ENCODE results near the gene PPCS. TPM values are rescaled to one million over a fixed set of nuclear protein-coding genes. Genes with fewer than 3 reads are reported as not detected.
A peak's percentile ranks its signal among the peaks of the same experiment; 100 is the strongest.

Gene PPCS
- total and polyA plus RNA-seq, 9 of the 15 experiments (the other 6 are each of a cell fraction or from before 2014, with no cell fraction given), result 7.9 to 34.6 (median 14.8) TPM

- Histone ChIP-seq H3K79me2 (ENCODE audit: control insufficient read depth, insufficient read depth, low read length) (no peaks in the 10 kb centered on the region), H3K4me2 (ENCODE audit: insufficient read depth, low read length) (no peak overlapping the region), H3K9me3 (replicated peaks; ENCODE audit: control insufficient read depth, insufficient read depth, low read depth, low read length) (no peaks in the 10 kb centered on the region), H3K9ac (ENCODE audit: insufficient read depth in 1 of 2, low read depth in 2 of 2, low read length in 2 of 2) (no peak overlapping the region), H3K27me3 (ENCODE audit: control insufficient read depth in 2 of 2, insufficient read depth in 2 of 2, low read length in 2 of 2) (peaks cover 11 to 21% of the 10 kb centered on the region in 2 experiments; a peak in 4 of 5 replicates), H3K36me3 (ENCODE audit: control insufficient read depth, insufficient read depth, low read length) (no peaks in the 10 kb centered on the region), H4K20me1 (replicated peaks; ENCODE audit: control insufficient read depth, insufficient read depth, low read length) (no peaks in the 10 kb centered on the region), H3K27ac (ENCODE audit: extremely low read depth, low read depth, low read length) (no peak overlapping the region), H2AFZ (ENCODE audit: low read depth, low read length) (no peak overlapping the region), H3K9me1 (ENCODE audit: control insufficient read depth, insufficient read depth, low read length) (no peaks in the 10 kb centered on the region), H3K4me3 (no peak overlapping the region), H3K4me1 (replicated peaks in 1 of 2; ENCODE audit: control insufficient read depth in 2 of 2, insufficient read depth in 2 of 2, low read length in 2 of 2) (no peaks in the 10 kb centered on the region)
- no peak for TF ChIP-seq GTF2B (IDR thresholded peaks at IDR 0.05; ENCODE audit: extremely low read depth, insufficient read length)
- TF ChIP-seq ZNF274 (IDR thresholded peaks at IDR 0.05; ENCODE audit: borderline replicate concordance, low read depth, low read length), result no peak
- no peak for TF ChIP-seq NR1H2 (CRISPR knock-in tag; IDR thresholded peaks at IDR 0.05)
- TF ChIP-seq THRAP3 (IDR thresholded peaks at IDR 0.05; ENCODE audit: borderline replicate concordance), result no peak
- ChIA-PET POLR2A (interaction anchor here (0.5 to 0.7 kb wide), 2 partner anchors 18 to 252 kb away, joined by 3 read pairs; partner anchors contain the start of gene YBX1), CTCF (ENCODE audit: low intra/inter-chr PET ratio) (no interaction called here)
- WGBS (ENCODE audit: insufficient coverage, low coverage, missing lambda C conversion rate), result 0% methylated on average over 3 of the region's 3 CpGs
- intact Hi-C loops (cut with micrococcal nuclease), result no loop called here
- no peak for DNase-seq (ENCODE audit: extremely low read depth in 1 of 4, low spot score in 3 of 4)
- in situ Hi-C loops (cut with MboI), result no loop called here
- no peak for ATAC-seq
- BruUV-seq (replicated peaks), result no TSS peak
- FAIRE-seq, result peak; percentile 23
These were observed 25.8 kb upstream of the PPCS start for GRCh38 chr1:42430286-42431135.

Data from K562 (cell line).